ENCODE measurements around the gene MGLL.

DNA sequence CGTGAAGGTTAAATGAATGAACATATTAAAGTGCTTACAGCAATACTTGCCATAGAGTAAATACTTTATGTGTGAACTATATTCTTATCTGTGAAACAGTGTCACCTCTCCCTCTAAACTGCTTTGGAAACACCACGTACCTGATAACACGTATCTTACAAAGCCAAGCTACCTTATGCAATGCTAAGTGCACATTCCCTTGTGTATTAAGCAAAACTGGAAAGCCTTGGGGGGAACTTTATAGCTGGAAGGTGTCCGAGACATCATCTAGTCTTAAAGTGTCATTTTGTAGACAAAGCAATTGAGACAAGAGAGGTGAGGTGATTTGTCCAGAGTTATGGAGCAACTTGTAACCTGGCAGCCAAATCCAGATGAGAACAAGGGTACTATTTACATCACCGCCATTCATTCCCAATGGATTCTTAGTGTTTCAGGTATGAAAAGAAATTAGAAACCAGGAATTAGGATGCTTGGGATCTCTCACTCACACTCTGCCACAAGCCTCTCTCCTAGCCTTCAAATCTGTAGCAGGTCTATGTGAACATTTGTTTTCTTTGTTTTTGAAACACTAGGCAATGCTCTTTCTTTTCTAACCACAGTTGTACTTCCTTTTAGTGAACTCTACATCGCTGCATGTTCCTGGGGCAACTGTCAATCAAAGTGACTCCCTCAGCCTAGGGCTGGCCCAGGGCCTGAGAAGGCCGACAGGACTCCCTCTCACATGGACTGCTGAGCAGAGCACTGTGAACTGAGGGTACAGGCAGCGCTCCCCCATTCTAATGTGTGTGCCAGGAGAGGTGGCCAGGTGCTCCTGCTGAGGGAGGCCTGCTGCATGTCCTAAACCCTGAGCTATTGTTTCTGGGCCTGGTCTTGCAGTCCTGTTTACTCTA, 13.9 kb upstream of the MGLL start:
- TF ChIP-seq CTCF (IDR thresholded peaks at IDR 0.05), result no peak
- TF ChIP-seq POLR2AphosphoS5 (IDR thresholded peaks at IDR 0.05), result no peak
- no peak for TF ChIP-seq POLR2A (IDR thresholded peaks at IDR 0.05)
- TF ChIP-seq EP300 (IDR thresholded peaks at IDR 0.05), result no peak

Measured in suprapubic skin (tissue), 4 donors.